HL-60 (cell line): Measurements from ENCODE around the gene SORCS2.

ENCODE experiments used
- DNase-seq, 2 experiments: peaks; one replicate each; pipeline ENCODE4 v3.0.0-alpha.2; 2010 to 2020; ENCODE audit warnings: low read depth in 1 of 2, low spot score in 1 of 2
- H3K27ac ChIP-seq: fragments of 250-450 bp; sonication (Bioruptor Pico); replicated peaks from 2 replicates; pipeline ENCODE4 v1.5.1; 2020; ENCODE audit warnings: mild to moderate bottlenecking, moderate library complexity
- H3K27me3 ChIP-seq: fragments of 250-450 bp; sonication (Bioruptor Pico); 2 replicates; pipeline ENCODE4 v1.5.1; 2021; ENCODE audit warnings: mild to moderate bottlenecking, moderate library complexity; ENCODE audit not compliant: insufficient read depth, poor library complexity, severe bottlenecking
- H3K4me3 ChIP-seq: replicated peaks from 2 replicates; pipeline ENCODE4 v1.5.1; 2011; ENCODE audit warnings: mild to moderate bottlenecking, control low read depth, low read length; ENCODE audit not compliant: insufficient read depth
- GABPA ChIP-seq: IDR thresholded peaks from 2 replicates; pipeline ENCODE4 v1.6.1; 2012; ENCODE audit warnings: low read depth
- POLR2AphosphoS5 ChIP-seq: IDR thresholded peaks from 2 replicates; pipeline ENCODE4 v1.6.1; 2012; ENCODE audit warnings: low read depth
- SPI1 ChIP-seq: IDR thresholded peaks from 2 replicates; pipeline ENCODE4 v1.6.1; 2012; ENCODE audit warnings: low read depth, mild to moderate bottlenecking, borderline replicate concordance
- TF ChIP-seq, protein P1 (sequence below): IDR thresholded peaks from 2 replicates; pipeline ENCODE4 v1.6.1; 2012; ENCODE audit warnings: low read depth; ENCODE audit not compliant: insufficient replicate concordance
- TF ChIP-seq, protein P2 (sequence below): IDR thresholded peaks from one replicate; pipeline ENCODE4 v1.5.1; 2011; ENCODE audit warnings: low read length, control low read depth, inconsistent platforms; ENCODE audit not compliant: insufficient read depth

The SORCS2 gene

DNA sequence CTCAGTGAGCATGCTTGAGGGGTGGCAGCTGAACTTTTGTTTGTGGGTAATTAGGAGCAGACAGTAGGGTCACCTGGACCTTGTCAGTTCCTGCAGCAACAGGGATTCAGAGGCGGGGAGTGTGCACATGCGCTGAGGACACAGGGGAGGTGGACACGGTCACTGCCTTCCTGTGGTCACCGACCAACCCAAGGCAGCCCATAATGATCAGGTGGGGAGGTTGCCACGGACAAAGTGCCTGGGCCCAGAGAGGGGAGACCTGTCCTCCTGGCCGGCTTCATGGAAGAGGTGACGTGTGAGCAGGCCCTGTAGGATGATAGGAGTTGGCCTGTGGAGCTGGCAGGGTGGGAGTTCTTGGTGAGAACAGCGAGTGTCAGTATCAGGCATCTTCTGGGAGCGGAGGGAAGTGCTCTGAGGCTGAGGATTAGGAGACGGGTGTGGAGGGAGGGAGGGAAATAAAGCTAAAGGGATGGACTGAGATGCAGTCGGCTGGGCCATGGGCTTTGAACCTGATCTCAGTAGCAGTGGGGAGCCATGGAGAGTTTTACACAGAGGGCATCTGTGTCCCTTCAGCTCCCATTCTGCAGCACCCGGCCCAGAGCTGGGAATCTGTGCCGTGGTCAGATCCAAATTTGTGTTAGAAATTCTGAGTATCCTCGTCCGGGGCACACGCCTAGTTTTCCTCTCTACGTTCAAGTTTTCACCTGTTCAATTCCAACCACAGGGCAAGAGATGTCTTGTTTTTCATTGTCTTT is 142.4 kb downstream of the SORCS2 start:
- no peaks in the 10 kb centered on the region for H3K27me3 ChIP-seq
- DNase-seq: no peak
- no peak overlapping the region for H3K27ac ChIP-seq
- TF ChIP-seq GABPA (no peak), POLR2AphosphoS5 (no peak), SPI1 (no peak)
- TF ChIP-seq, protein P1, sequence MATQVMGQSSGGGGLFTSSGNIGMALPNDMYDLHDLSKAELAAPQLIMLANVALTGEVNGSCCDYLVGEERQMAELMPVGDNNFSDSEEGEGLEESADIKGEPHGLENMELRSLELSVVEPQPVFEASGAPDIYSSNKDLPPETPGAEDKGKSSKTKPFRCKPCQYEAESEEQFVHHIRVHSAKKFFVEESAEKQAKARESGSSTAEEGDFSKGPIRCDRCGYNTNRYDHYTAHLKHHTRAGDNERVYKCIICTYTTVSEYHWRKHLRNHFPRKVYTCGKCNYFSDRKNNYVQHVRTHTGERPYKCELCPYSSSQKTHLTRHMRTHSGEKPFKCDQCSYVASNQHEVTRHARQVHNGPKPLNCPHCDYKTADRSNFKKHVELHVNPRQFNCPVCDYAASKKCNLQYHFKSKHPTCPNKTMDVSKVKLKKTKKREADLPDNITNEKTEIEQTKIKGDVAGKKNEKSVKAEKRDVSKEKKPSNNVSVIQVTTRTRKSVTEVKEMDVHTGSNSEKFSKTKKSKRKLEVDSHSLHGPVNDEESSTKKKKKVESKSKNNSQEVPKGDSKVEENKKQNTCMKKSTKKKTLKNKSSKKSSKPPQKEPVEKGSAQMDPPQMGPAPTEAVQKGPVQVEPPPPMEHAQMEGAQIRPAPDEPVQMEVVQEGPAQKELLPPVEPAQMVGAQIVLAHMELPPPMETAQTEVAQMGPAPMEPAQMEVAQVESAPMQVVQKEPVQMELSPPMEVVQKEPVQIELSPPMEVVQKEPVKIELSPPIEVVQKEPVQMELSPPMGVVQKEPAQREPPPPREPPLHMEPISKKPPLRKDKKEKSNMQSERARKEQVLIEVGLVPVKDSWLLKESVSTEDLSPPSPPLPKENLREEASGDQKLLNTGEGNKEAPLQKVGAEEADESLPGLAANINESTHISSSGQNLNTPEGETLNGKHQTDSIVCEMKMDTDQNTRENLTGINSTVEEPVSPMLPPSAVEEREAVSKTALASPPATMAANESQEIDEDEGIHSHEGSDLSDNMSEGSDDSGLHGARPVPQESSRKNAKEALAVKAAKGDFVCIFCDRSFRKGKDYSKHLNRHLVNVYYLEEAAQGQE: no peak
- TF ChIP-seq, protein P2, sequence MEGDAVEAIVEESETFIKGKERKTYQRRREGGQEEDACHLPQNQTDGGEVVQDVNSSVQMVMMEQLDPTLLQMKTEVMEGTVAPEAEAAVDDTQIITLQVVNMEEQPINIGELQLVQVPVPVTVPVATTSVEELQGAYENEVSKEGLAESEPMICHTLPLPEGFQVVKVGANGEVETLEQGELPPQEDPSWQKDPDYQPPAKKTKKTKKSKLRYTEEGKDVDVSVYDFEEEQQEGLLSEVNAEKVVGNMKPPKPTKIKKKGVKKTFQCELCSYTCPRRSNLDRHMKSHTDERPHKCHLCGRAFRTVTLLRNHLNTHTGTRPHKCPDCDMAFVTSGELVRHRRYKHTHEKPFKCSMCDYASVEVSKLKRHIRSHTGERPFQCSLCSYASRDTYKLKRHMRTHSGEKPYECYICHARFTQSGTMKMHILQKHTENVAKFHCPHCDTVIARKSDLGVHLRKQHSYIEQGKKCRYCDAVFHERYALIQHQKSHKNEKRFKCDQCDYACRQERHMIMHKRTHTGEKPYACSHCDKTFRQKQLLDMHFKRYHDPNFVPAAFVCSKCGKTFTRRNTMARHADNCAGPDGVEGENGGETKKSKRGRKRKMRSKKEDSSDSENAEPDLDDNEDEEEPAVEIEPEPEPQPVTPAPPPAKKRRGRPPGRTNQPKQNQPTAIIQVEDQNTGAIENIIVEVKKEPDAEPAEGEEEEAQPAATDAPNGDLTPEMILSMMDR: no peak
- H3K4me3 ChIP-seq: no peak overlapping the region

DNA sequence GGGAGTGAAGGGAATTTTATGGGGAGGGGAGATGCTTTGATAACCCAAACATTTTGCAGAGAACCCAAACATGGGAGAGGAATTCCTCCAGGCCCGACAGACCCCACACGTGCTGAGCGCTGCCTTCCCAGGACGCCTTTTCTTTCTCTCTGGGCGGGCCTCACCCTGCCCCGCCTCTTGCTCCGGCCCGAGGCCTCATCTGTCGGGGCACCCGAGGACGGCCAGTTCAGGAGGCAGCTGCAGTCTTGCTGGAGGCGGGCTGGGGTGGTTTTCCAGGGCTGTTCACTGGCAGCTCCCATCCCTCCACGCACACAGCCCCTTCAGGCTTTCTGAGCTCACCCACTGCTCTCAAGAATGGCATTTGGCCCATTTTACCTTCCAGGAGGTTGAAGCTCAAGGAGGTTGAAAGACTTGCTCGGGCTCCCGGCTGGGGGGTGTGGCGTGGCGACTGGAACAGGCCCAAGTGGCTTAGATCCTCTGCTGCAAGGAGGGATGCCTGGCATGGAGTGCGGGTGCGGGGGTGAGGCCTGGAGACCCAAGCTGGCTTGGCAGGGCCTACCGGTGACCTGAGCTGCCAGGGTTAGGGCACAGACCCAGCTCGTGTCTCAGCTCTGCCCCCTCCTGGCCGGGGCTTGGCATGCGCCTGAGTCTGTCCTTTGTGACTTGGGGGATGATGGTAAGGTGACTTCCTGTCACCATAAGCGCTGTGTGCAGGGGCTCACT is 143.2 kb downstream of the SORCS2 start:
- DNase-seq: peak; percentile 14 to 53
- Histone ChIP-seq H3K27me3 (no peaks in the 10 kb centered on the region), H3K4me3 (no peak overlapping the region), H3K27ac (no peak overlapping the region)
- TF ChIP-seq, protein P2: peak; percentile 81
- no peak for TF ChIP-seq GABPA

DNA sequence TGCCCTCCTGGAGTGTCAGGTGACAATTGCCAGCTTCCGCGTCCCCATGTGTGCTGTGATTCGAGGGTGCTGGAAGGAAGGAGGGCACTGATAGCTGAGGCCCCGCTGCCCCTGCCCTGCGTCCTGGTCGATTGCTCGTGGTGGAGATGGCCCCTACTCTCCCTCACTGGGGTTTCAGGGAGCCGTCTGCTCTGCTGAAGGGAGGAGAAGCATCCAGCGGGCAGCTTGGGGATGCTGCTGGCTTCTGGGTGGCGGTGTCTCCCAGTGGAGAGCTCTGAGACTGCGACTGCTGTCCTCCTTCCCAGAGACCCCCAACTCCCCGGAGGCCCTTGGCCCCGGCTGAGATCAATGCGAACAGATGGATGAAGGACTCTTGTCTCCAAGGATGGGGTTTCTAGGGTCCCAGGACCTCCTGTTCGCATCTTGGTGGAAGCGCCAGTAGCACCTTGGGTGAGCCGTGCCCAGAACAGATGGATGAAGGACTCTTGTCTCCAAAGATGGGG is 143.8 kb downstream of the SORCS2 start:
- Histone ChIP-seq H3K27me3 (no peaks in the 10 kb centered on the region), H3K4me3 (no peak overlapping the region), H3K27ac (no peak overlapping the region)
- TF ChIP-seq POLR2AphosphoS5 (no peak), GABPA (no peak), SPI1 (no peak)
- TF ChIP-seq, protein P1: no peak
- TF ChIP-seq, protein P2: no peak
- no peak for DNase-seq
